Measurements from ENCODE around the gene LRRC75A.

LRRC75A gene

DNA sequence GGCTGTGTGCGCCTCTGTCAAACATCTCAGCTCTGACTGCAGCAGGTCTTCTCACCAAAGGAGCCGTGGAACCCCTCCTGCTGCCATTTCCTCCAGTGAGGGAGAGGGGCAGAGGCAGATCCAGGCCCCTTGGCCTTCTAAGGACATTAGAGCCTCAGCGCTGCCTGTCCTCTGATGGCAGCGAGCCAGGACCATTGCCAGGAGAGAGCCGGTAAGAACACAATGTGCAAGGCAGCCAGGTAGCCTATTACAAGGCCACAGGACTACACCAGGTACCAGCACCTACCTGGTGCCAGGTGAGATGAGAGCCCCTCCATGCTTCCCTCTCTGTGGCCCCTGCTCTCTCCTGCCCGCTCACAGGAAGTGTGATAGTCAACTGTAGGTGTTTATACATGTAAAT is 11.0 kb downstream of the LRRC75A start:
- no peak for TF ChIP-seq FOXP2 (optimal IDR thresholded peaks at IDR 0.05; ENCODE audit: borderline replicate concordance, extremely low read depth, extremely low read length, insufficient read depth)
- TF ChIP-seq TAF1 (IDR thresholded peaks at IDR 0.05; ENCODE audit: borderline replicate concordance, insufficient read depth, low read length), result no peak
- TF ChIP-seq SIN3A (IDR thresholded peaks at IDR 0.05; ENCODE audit: borderline replicate concordance, insufficient read depth, low read length), result no peak
- TF ChIP-seq POLR2AphosphoS5 (IDR thresholded peaks at IDR 0.05; ENCODE audit: low read depth, low read length), result no peak

DNA sequence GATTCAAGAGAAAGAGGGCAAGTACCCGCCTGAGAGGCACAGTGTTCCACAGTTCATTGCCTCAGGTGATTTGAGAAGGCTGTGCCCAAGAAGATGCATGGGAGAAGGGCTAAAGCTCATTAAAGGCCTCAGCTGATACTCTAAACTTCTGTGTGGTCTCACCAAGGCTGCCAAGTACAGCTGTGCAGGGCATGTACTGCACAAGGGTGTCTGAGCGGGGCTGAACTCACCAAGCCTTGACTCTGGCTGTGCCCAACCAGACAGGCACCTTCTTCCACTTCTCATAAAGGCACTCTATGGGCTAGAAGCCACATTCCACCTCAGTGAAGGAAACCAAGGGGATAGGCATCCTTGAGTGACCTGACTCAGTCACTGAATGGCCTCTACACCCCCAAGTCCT is 12.7 kb downstream of the LRRC75A start:
- TF ChIP-seq FOXP2 (optimal IDR thresholded peaks at IDR 0.05; ENCODE audit: borderline replicate concordance, extremely low read depth, extremely low read length, insufficient read depth) (no peak), POLR2AphosphoS5 (IDR thresholded peaks at IDR 0.05; ENCODE audit: low read depth, low read length) (no peak), SIN3A (IDR thresholded peaks at IDR 0.05; ENCODE audit: borderline replicate concordance, insufficient read depth, low read length) (no peak), TAF1 (IDR thresholded peaks at IDR 0.05; ENCODE audit: borderline replicate concordance, insufficient read depth, low read length) (no peak)
- TF ChIP-seq, protein P1, sequence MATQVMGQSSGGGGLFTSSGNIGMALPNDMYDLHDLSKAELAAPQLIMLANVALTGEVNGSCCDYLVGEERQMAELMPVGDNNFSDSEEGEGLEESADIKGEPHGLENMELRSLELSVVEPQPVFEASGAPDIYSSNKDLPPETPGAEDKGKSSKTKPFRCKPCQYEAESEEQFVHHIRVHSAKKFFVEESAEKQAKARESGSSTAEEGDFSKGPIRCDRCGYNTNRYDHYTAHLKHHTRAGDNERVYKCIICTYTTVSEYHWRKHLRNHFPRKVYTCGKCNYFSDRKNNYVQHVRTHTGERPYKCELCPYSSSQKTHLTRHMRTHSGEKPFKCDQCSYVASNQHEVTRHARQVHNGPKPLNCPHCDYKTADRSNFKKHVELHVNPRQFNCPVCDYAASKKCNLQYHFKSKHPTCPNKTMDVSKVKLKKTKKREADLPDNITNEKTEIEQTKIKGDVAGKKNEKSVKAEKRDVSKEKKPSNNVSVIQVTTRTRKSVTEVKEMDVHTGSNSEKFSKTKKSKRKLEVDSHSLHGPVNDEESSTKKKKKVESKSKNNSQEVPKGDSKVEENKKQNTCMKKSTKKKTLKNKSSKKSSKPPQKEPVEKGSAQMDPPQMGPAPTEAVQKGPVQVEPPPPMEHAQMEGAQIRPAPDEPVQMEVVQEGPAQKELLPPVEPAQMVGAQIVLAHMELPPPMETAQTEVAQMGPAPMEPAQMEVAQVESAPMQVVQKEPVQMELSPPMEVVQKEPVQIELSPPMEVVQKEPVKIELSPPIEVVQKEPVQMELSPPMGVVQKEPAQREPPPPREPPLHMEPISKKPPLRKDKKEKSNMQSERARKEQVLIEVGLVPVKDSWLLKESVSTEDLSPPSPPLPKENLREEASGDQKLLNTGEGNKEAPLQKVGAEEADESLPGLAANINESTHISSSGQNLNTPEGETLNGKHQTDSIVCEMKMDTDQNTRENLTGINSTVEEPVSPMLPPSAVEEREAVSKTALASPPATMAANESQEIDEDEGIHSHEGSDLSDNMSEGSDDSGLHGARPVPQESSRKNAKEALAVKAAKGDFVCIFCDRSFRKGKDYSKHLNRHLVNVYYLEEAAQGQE (IDR thresholded peaks at IDR 0.05; ENCODE audit: insufficient read depth in 1 of 2, low read depth in 2 of 2, low read length in 2 of 2), result no peak

DNA sequence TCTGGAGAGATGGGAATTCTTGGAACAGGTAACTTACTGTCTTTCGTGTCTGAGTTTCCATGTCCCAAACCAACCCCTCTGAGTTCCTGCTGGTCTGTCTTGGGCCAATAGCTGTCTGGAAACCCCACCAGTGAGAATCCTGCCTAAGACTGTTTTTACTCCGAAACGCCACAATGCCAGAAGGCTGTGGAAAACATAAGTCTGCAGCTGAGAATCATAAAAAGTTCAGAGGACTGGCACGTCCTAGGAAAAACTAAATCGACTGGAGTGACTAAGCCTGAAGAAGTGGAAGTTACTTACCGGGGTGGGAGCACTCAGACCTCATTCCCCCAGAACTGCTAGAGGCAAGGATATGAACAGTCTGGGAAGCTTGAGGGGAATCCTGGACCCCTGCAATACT is 13.3 kb downstream of the LRRC75A start:
- TF ChIP-seq TAF1 (IDR thresholded peaks at IDR 0.05; ENCODE audit: borderline replicate concordance, insufficient read depth, low read length), result no peak
- TF ChIP-seq POLR2AphosphoS5 (IDR thresholded peaks at IDR 0.05; ENCODE audit: low read depth, low read length), result no peak
- no peak for TF ChIP-seq FOXP2 (optimal IDR thresholded peaks at IDR 0.05; ENCODE audit: borderline replicate concordance, extremely low read depth, extremely low read length, insufficient read depth)
- TF ChIP-seq, protein P1 (IDR thresholded peaks at IDR 0.05; ENCODE audit: insufficient read depth in 1 of 2, low read depth in 2 of 2, low read length in 2 of 2), result no peak
- TF ChIP-seq SIN3A (IDR thresholded peaks at IDR 0.05; ENCODE audit: borderline replicate concordance, insufficient read depth, low read length), result no peak

DNA sequence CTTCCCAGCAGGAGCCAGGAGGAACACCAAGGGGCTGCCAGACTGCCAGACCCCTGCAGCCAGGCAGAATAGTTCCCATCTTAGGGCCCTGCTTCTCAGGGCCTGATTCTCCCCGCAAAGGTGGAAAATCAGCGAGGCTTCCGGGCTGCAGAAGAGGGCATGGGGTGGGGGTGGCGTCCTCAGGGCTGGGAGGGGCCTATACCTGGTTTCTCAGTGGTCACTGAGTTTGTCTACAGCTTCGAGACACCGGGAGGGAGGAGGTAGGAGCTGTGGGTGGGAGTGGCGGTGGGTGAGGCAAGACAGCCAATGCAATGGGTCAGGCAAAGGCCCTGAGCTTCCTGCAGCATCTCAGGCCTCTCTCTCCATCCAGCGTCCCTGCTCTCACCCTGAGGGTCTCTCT is 14.3 kb downstream of the LRRC75A start:
- TF ChIP-seq, protein P1 (IDR thresholded peaks at IDR 0.05; ENCODE audit: insufficient read depth in 1 of 2, low read depth in 2 of 2, low read length in 2 of 2), result no peak
- TF ChIP-seq POLR2AphosphoS5 (IDR thresholded peaks at IDR 0.05; ENCODE audit: low read depth, low read length) (no peak), SIN3A (IDR thresholded peaks at IDR 0.05; ENCODE audit: borderline replicate concordance, insufficient read depth, low read length) (no peak), FOXP2 (optimal IDR thresholded peaks at IDR 0.05; ENCODE audit: borderline replicate concordance, extremely low read depth, extremely low read length, insufficient read depth) (no peak), TAF1 (IDR thresholded peaks at IDR 0.05; ENCODE audit: borderline replicate concordance, insufficient read depth, low read length) (no peak)

DNA sequence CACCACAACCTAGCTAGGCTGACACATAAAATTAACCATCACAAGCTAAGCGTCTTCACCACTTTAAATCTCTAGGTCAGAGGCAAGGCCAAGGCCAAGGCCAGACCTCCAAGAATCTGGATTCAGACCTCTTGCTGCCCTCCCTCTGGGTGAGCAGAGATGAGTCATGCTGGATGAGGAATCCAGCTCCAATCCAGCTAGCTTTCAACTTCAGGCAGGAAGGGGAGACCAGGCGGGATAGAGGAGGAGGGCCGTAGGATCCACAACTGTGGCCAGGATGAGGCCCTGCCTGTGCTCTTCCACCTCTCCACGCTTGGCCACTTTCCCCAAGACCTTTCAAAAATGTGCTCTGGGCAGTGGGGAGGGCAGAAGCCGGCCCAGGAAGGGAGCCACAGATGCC is 14.7 kb downstream of the LRRC75A start:
- TF ChIP-seq POLR2AphosphoS5 (IDR thresholded peaks at IDR 0.05; ENCODE audit: low read depth, low read length), result peak; percentile 45; the same call in 1 of the 2 replicates
- TF ChIP-seq, protein P1 (IDR thresholded peaks at IDR 0.05; ENCODE audit: insufficient read depth in 1 of 2, low read depth in 2 of 2, low read length in 2 of 2), result peak in 1 of 2 experiments; percentile 20; a peak in 1 of 4 replicates
- TF ChIP-seq FOXP2 (optimal IDR thresholded peaks at IDR 0.05; ENCODE audit: borderline replicate concordance, extremely low read depth, extremely low read length, insufficient read depth), result no peak
- no peak for TF ChIP-seq SIN3A (IDR thresholded peaks at IDR 0.05; ENCODE audit: borderline replicate concordance, insufficient read depth, low read length)
- no peak for TF ChIP-seq TAF1 (IDR thresholded peaks at IDR 0.05; ENCODE audit: borderline replicate concordance, insufficient read depth, low read length)
